Omental fat pad (tissue), 4 donors: Measurements from ENCODE around the gene PAXIP1. TPM values are rescaled to one million over a fixed set of nuclear protein-coding genes. Genes with fewer than 3 reads are reported as not detected.
A peak's percentile ranks its signal among the peaks of the same experiment; 100 is the strongest.
"Not testable (repeated sequence)": the region's sequence is repeated elsewhere in the genome, so short reads cannot be mapped to it uniquely, and the experiment has no call there.

Experiments used
- ATAC-seq: fragments of 150-250 bp; one replicate; pipeline ENCODE4 v1.9.1; 2016; ENCODE audit warnings: mild to moderate bottlenecking, moderate library complexity; ENCODE audit not compliant: low FRiP score
- DNase-seq: peaks from one replicate; pipeline ENCODE4 v3.0.0-alpha.2; 2019; ENCODE audit warnings: low spot score
- total RNA-seq, 4 donors: library from RNA; depleted of rRNA; stranded (reverse); fragments of >200 nt; gene quantifications; one replicate each; pipeline ENCODE4 v1.1.0, GENCODE V29; 2016
- TF ChIP-seq, protein P1 (sequence below), 3 donors: fragments of 450-650 bp; IDR thresholded peaks; one replicate each; pipeline ENCODE4 v1.5.1; 2016 to 2017; ENCODE audit warnings: antibody characterized with exemption in 3 of 3, mild to moderate bottlenecking in 3 of 3, moderate library complexity in 2 of 3

Gene PAXIP1
- total RNA-seq, 4 donors from 2014 or later = 7.9 to 14.2 (median 11.4) TPM

DNA sequence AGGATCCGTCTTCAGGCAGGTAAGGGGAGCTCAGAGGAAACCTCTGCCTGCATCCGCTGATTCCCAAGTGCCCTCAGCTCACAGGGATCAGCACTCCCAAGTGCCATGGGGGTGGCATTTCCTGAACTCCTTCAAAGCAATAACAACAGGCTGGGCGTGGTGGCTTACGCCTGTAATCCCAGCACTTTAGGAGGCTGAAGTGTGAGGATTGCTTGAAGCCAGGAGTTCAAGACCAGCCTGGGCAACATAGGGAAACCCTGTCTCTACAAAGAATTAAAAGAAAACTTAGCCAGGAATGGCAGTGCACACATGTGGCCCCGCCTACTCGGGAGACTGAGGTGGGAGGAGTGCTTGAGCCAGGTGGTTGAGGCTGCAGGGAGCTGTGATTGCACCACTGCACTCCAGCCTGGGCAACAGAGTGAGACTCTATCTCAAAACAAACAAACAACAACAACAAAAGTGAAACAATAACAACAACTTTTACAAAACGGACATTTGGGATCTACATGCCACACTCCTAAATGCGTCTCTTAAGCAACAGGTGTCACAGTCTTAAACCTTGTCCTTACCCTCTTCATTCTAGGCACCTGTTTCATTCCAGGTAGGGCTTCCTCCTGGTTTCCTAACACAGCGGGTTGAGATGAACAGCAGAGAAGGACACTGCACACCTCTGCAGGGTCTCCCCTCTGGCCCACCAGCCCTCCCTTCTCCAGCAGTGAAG lies 73.8 kb downstream of the PAXIP1 start:
- ATAC-seq = no peak

DNA sequence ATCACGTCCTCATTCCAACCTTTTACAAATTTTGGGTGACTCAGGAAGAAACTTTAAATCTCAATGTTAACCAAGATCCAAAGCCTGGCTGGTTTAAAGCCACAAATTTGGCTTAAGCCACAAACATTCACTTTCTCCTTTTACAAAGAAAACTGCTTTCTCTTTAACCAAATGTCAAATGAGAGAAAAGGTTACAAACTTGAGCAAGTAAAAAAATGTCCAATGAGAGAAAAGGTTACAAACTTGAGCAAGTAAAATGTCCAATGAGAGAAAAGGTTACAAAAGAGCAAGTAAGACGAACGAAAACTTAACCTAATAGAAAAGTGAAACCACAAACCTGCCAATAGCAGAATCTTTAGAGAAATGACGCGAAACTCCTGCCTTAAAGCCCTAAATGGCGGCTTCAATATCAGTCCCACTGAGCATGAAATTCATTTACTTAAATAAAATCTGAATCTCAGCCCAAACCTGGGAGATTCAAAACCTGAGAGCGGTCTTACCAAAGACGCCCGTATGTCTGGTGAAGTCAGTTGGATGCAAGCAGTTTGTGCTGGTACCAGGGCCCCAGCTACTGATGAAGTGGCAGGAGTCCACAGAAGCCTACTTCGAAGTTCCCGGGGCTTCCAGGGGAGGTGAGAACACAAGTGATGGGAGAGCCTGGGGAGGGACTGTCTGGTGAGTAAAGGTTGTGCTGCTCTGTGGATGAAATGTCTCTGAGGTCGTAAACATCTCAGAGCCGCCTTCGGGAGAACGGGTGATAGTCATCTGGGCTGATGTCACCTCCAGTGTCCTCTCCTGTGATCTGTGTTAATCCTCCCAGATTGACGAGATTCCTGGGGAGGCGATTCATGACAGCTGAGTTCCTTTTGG lies 74.6 kb downstream of the PAXIP1 start:
- TF ChIP-seq, protein P1, sequence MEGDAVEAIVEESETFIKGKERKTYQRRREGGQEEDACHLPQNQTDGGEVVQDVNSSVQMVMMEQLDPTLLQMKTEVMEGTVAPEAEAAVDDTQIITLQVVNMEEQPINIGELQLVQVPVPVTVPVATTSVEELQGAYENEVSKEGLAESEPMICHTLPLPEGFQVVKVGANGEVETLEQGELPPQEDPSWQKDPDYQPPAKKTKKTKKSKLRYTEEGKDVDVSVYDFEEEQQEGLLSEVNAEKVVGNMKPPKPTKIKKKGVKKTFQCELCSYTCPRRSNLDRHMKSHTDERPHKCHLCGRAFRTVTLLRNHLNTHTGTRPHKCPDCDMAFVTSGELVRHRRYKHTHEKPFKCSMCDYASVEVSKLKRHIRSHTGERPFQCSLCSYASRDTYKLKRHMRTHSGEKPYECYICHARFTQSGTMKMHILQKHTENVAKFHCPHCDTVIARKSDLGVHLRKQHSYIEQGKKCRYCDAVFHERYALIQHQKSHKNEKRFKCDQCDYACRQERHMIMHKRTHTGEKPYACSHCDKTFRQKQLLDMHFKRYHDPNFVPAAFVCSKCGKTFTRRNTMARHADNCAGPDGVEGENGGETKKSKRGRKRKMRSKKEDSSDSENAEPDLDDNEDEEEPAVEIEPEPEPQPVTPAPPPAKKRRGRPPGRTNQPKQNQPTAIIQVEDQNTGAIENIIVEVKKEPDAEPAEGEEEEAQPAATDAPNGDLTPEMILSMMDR (IDR thresholded peaks at IDR 0.05) = no peak
- peak; percentile 85 for ATAC-seq
- DNase-seq = no peak

More for the DNA sequence above, 73.8 kb downstream of the PAXIP1 start:
- no peak for DNase-seq
- TF ChIP-seq, protein P1 (IDR thresholded peaks at IDR 0.05) = no peak

DNA sequence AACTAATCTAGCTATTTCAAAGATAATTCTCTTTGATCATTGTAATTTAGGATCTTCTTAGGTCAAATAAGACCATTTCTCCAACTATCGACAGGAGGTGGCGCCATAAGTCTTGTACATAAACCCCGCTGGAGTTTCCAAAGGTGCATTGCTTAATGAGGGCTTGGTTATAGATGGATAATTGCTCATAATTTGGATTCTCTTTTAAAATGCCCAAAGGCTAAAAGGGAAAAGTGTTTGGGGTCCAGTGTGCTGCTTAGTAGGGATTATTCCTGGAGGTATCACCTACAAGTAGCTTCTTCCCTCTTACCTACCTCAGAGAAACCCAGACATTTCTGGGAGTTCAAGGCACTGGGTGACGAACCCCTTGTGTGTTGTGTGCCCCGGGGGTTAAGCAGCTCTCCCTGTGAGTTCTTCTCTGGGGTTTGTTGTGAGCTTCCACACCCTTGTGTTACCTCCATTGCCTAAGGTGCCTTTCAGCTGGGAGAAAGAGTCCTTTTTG lies 75.2 kb downstream of the PAXIP1 start:
- ATAC-seq (peak; percentile 62), DNase-seq (peak; percentile 90)
- TF ChIP-seq, protein P1 (IDR thresholded peaks at IDR 0.05) = no peak

DNA sequence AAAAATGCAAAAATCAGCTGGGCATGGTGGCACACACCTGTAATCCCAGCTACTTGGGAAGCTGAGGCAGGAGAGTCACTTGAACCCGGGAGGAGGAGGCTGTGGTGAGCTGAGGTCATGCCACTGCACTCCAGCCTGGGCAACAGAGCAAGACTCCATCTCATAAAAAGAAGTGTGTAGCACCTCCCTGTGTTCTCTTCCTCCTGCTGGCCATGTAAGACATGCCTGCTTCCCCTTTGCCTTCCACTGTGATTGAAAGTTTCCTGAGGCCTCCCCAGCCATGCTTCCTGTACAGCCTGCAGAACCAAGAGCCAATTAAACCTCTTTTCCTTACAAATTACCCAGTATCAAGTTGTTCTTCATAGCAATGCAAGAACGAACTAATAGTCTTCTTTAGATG lies 80.5 kb downstream of the PAXIP1 start:
- DNase-seq, ATAC-seq: not testable (repeated sequence)

DNA sequence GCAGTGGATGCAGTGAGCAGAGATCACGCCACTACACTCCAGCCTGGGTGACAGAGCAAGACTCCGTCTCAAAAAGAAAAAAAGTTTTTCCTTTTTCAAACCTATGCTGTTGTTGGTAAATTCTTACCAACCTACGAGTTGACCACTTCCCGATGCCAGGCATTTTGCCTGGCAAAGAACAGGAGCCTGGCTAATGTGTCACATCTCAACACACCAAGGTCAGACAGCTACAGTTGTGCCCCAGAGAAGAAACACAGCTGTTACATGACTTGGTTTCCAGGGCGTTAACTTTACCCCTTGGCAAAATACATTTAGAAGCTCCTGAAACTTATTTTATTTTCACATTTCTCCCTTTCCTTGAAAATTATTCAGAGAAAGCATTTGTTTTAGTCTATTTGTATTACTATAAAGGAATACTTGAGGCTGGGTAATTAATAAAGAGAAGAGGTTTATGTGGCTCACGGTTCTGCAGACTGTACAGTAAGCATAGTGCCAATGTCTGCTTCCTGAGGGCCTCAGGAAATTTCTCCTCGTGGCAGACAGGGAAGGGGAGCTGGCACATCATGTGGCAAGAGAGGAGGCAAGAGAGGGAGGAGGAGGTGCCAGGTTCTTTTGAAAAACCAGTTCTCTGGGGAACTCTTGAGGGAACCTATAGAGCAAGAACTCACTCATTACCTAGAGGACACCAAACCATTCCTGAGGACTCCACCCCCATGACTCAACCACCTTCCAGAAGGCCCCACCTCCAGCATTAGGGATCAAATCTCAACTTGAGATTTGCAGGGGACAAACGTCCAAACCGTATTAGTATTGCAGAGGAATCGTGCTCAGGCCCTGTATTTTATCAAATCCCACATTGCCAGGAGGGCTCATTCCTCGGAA lies 83.3 kb downstream of the PAXIP1 start:
- TF ChIP-seq, protein P1 (IDR thresholded peaks at IDR 0.05) = no peak
- no peak for ATAC-seq

DNA sequence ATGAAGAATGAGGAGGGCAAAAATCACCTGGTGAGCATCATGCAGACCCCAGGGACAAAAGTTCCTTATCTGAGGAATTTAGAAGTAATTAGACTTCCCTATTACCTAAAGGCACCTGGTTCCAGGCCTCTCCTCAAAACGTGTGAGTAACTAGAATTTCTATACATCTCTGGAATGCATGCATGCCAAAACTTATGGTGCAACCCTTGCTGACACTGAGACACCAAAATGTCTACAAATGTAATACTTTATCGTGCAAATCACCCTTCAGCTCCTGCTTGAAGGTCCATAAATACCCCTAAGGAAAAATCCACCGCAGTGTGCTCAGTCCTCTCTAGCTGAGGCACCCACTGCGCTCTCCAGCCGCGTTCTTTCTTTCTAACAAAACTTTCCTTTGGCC lies 84.2 kb downstream of the PAXIP1 start:
- TF ChIP-seq, protein P1 (IDR thresholded peaks at IDR 0.05) = no peak
- ATAC-seq (no peak), DNase-seq (no peak)

More for the DNA sequence above, 83.3 kb downstream of the PAXIP1 start:
- no peak for DNase-seq
